Measurements from ENCODE around the gene IPCEF1. TPM values are rescaled to one million over a fixed set of nuclear protein-coding genes. Genes with fewer than 3 reads are reported as not detected.

IPCEF1 gene
- total RNA-seq, 1 experiment from 2014 or later: not detected

- no peak for DNase-seq (ENCODE audit: low spot score)
These were observed 244.3 kb downstream of the IPCEF1 start for GRCh38 chr6:154112181-154112809.

GRCh38 chr6:154111025-154111424 is 245.6 kb downstream of the IPCEF1 start:
- no peak for DNase-seq (ENCODE audit: low spot score)

- no peak for DNase-seq (ENCODE audit: low spot score)
These were observed 250.4 kb downstream of the IPCEF1 start for GRCh38 chr6:154106251-154106650.

Other genes with a start within 250 kb of the IPCEF1 start
- 0.48 and 0.73 TPM in 2 replicates for gene CNKSR3, start 153.9 kb upstream of the IPCEF1 start, total RNA-seq (2014; rRNA removed; shearing (Covaris generic))

Data from HT-29 (cell line).